ENCODE results near the gene ZNF654.
"Not testable (repeated sequence)": the region's sequence is repeated elsewhere in the genome, so short reads cannot be mapped to it uniquely, and the experiment has no call there.

ZNF654 gene

GRCh38 chr3:88113311-88114162, 54.5 kb downstream of the ZNF654 start:
- Histone ChIP-seq H3K27ac (ENCODE audit: low read length) (no peak overlapping the region), H3K9me3 (ENCODE audit: insufficient read depth, low read depth, low read length) (no peaks in the 10 kb centered on the region), H3K4me3 (ENCODE audit: low read length) (no peak overlapping the region), H3K9ac (ENCODE audit: low read depth, low read length) (no peak overlapping the region), H3K36me3 (ENCODE audit: insufficient read depth, low read depth, low read length) (peaks cover 6% of the 10 kb centered on the region), H3K4me1 (ENCODE audit: insufficient read depth, low read length) (0 out of 2 replicates have a peak, but pooled peaks cover 3% of the 10 kb centered on the region), H3K27me3 (ENCODE audit: insufficient read depth, low read length) (no peaks in the 10 kb centered on the region)

GRCh38 chr3:88114878-88115549, 56.0 kb downstream of the ZNF654 start:
- Histone ChIP-seq H3K9ac (ENCODE audit: low read depth, low read length) (no peak overlapping the region), H3K4me3 (ENCODE audit: low read length) (no peak overlapping the region), H3K36me3 (ENCODE audit: insufficient read depth, low read depth, low read length) (peaks cover 6% of the 10 kb centered on the region), H3K27me3 (ENCODE audit: insufficient read depth, low read length) (no peaks in the 10 kb centered on the region), H3K4me1 (ENCODE audit: insufficient read depth, low read length) (0 out of 2 replicates have a peak, but pooled peaks cover 3% of the 10 kb centered on the region), H3K9me3 (ENCODE audit: insufficient read depth, low read depth, low read length) (no peaks in the 10 kb centered on the region), H3K27ac (ENCODE audit: low read length) (no peak overlapping the region)

GRCh38 chr3:88117683-88118082, 58.6 kb downstream of the ZNF654 start:
- peaks cover 6% of the 10 kb centered on the region for H3K36me3 ChIP-seq (ENCODE audit: insufficient read depth, low read depth, low read length)
- H3K4me1 ChIP-seq (ENCODE audit: insufficient read depth, low read length): 0 out of 2 replicates have a peak, but pooled peaks cover 3% of the 10 kb centered on the region
- no peaks in the 10 kb centered on the region for H3K27me3 ChIP-seq (ENCODE audit: insufficient read depth, low read length)
- no peaks in the 10 kb centered on the region for H3K9me3 ChIP-seq (ENCODE audit: insufficient read depth, low read depth, low read length)
- no peak overlapping the region for H3K4me3 ChIP-seq (ENCODE audit: low read length)
- H3K9ac ChIP-seq (ENCODE audit: low read depth, low read length): no peak overlapping the region
- H3K27ac ChIP-seq (ENCODE audit: low read length): no peak overlapping the region

GRCh38 chr3:88118603-88119002, 59.5 kb downstream of the ZNF654 start:
- H3K27me3 ChIP-seq (ENCODE audit: insufficient read depth, low read length); H3K27ac ChIP-seq (ENCODE audit: low read length); H3K4me3 ChIP-seq (ENCODE audit: low read length); H3K9ac ChIP-seq (ENCODE audit: low read depth, low read length); H3K36me3 ChIP-seq (ENCODE audit: insufficient read depth, low read depth, low read length); H3K4me1 ChIP-seq (ENCODE audit: insufficient read depth, low read length); H3K9me3 ChIP-seq (ENCODE audit: insufficient read depth, low read depth, low read length): not testable (repeated sequence)

GRCh38 chr3:88123526-88123925, 64.5 kb downstream of the ZNF654 start:
- no peaks in the 10 kb centered on the region for H3K4me1 ChIP-seq (ENCODE audit: insufficient read depth, low read length)
- H3K36me3 ChIP-seq (ENCODE audit: insufficient read depth, low read depth, low read length): no peaks in the 10 kb centered on the region
- no peak overlapping the region for H3K9ac ChIP-seq (ENCODE audit: low read depth, low read length)
- no peaks in the 10 kb centered on the region for H3K9me3 ChIP-seq (ENCODE audit: insufficient read depth, low read depth, low read length)
- no peak overlapping the region for H3K27ac ChIP-seq (ENCODE audit: low read length)
- H3K4me3 ChIP-seq (ENCODE audit: low read length): no peak overlapping the region
- H3K27me3 ChIP-seq (ENCODE audit: insufficient read depth, low read length): no peaks in the 10 kb centered on the region

GRCh38 chr3:88131695-88132094, 72.6 kb downstream of the ZNF654 start:
- H3K4me1 ChIP-seq (ENCODE audit: insufficient read depth, low read length): no peaks in the 10 kb centered on the region
- H3K36me3 ChIP-seq (ENCODE audit: insufficient read depth, low read depth, low read length): peaks cover 41% of the 10 kb centered on the region
- no peaks in the 10 kb centered on the region for H3K9me3 ChIP-seq (ENCODE audit: insufficient read depth, low read depth, low read length)
- no peaks in the 10 kb centered on the region for H3K27me3 ChIP-seq (ENCODE audit: insufficient read depth, low read length)
- no peak overlapping the region for H3K4me3 ChIP-seq (ENCODE audit: low read length)
- H3K27ac ChIP-seq (ENCODE audit: low read length): no peak overlapping the region
- no peak overlapping the region for H3K9ac ChIP-seq (ENCODE audit: low read depth, low read length)

- Histone ChIP-seq H3K9me3 (ENCODE audit: insufficient read depth, low read depth, low read length) (no peaks in the 10 kb centered on the region), H3K36me3 (ENCODE audit: insufficient read depth, low read depth, low read length) (peaks cover 53% of the 10 kb centered on the region), H3K9ac (ENCODE audit: low read depth, low read length) (no peak overlapping the region), H3K27me3 (ENCODE audit: insufficient read depth, low read length) (no peaks in the 10 kb centered on the region), H3K4me1 (ENCODE audit: insufficient read depth, low read length) (no peaks in the 10 kb centered on the region), H3K27ac (ENCODE audit: low read length) (no peak overlapping the region), H3K4me3 (ENCODE audit: low read length) (no peak overlapping the region)
These were observed 73.8 kb downstream of the ZNF654 start for GRCh38 chr3:88132894-88133293.

- Histone ChIP-seq H3K27me3 (ENCODE audit: insufficient read depth, low read length) (no peaks in the 10 kb centered on the region), H3K9ac (ENCODE audit: low read depth, low read length) (no peak overlapping the region), H3K36me3 (ENCODE audit: insufficient read depth, low read depth, low read length) (peaks cover 62% of the 10 kb centered on the region), H3K9me3 (ENCODE audit: insufficient read depth, low read depth, low read length) (no peaks in the 10 kb centered on the region), H3K4me3 (ENCODE audit: low read length) (no peak overlapping the region), H3K4me1 (ENCODE audit: insufficient read depth, low read length) (no peaks in the 10 kb centered on the region), H3K27ac (ENCODE audit: low read length) (no peak overlapping the region)
These were observed 74.7 kb downstream of the ZNF654 start for GRCh38 chr3:88133711-88134263.

- no peak overlapping the region for H3K9ac ChIP-seq (ENCODE audit: low read depth, low read length)
- peaks cover 69% of the 10 kb centered on the region for H3K36me3 ChIP-seq (ENCODE audit: insufficient read depth, low read depth, low read length)
- H3K27ac ChIP-seq (ENCODE audit: low read length): no peak overlapping the region
- no peaks in the 10 kb centered on the region for H3K27me3 ChIP-seq (ENCODE audit: insufficient read depth, low read length)
- no peaks in the 10 kb centered on the region for H3K9me3 ChIP-seq (ENCODE audit: insufficient read depth, low read depth, low read length)
- no peak overlapping the region for H3K4me3 ChIP-seq (ENCODE audit: low read length)
- H3K4me1 ChIP-seq (ENCODE audit: insufficient read depth, low read length): peaks cover 14% of the 10 kb centered on the region
These were observed 78.8 kb downstream of the ZNF654 start for GRCh38 chr3:88137836-88138235.

GRCh38 chr3:88141458-88142083, 82.5 kb downstream of the ZNF654 start:
- H3K27ac ChIP-seq (ENCODE audit: low read length): no peak overlapping the region
- H3K9ac ChIP-seq (ENCODE audit: low read depth, low read length): no peak overlapping the region
- peak overlapping the region; percentile 36; the same call in 1 of the 2 replicates for H3K4me3 ChIP-seq (ENCODE audit: low read length)

GRCh38 chr3:88142094-88142624, 83.1 kb downstream of the ZNF654 start:
- no peak overlapping the region for H3K9ac ChIP-seq (ENCODE audit: low read depth, low read length)
- H3K27me3 ChIP-seq (ENCODE audit: insufficient read depth, low read length): no peaks in the 10 kb centered on the region
- peak overlapping the region; percentile 36; the same call in 1 of the 2 replicates for H3K4me3 ChIP-seq (ENCODE audit: low read length)
- H3K9me3 ChIP-seq (ENCODE audit: insufficient read depth, low read depth, low read length): no peaks in the 10 kb centered on the region
- no peak overlapping the region for H3K27ac ChIP-seq (ENCODE audit: low read length)
- H3K4me1 ChIP-seq (ENCODE audit: insufficient read depth, low read length): peaks cover 14% of the 10 kb centered on the region
- peaks cover 43% of the 10 kb centered on the region for H3K36me3 ChIP-seq (ENCODE audit: insufficient read depth, low read depth, low read length)

More at GRCh38 chr3:88141458-88142083, 82.5 kb downstream of the ZNF654 start:
- no peaks in the 10 kb centered on the region for H3K27me3 ChIP-seq (ENCODE audit: insufficient read depth, low read length)
- H3K4me1 ChIP-seq (ENCODE audit: insufficient read depth, low read length): peaks cover 14% of the 10 kb centered on the region
- H3K36me3 ChIP-seq (ENCODE audit: insufficient read depth, low read depth, low read length): peaks cover 49% of the 10 kb centered on the region
- H3K9me3 ChIP-seq (ENCODE audit: insufficient read depth, low read depth, low read length): no peaks in the 10 kb centered on the region

Measured in iPS-20b (cell line).